BLaER1 treated with 17β-estradiol and CSF1 and Interleukin-3, amounts not matched to agents 10 nM and 100 nM (cell line): ENCODE results near the gene RAB7B.

Source experiments
- H3K27ac ChIP-seq, 11 experiments: shearing (Covaris generic); formaldehyde crosslinking; 2 replicates each; pipeline ENCODE4 v1.8.1; 2022
- H3K27me3 ChIP-seq, 11 experiments: shearing (Covaris generic); formaldehyde crosslinking; 2 replicates each; pipeline ENCODE4 v1.8.1; 2022
- H3K36me3 ChIP-seq, 11 experiments: shearing (Covaris generic); formaldehyde crosslinking; 2 replicates each; pipeline ENCODE4 v1.8.1; 2022
- H3K4me1 ChIP-seq, 10 experiments: shearing (Covaris generic); formaldehyde crosslinking; 2 replicates each; pipeline ENCODE4 v1.8.1; 2022
- H3K4me2 ChIP-seq, 11 experiments: shearing (Covaris generic); formaldehyde crosslinking; 2 replicates each; pipeline ENCODE4 v1.8.1; 2022
- H3K4me3 ChIP-seq, 10 experiments: shearing (Covaris generic); formaldehyde crosslinking; 2 replicates each; pipeline ENCODE4 v1.8.1; 2022
- H3K9ac ChIP-seq, 11 experiments: shearing (Covaris generic); formaldehyde crosslinking; 2 replicates each; pipeline ENCODE4 v1.8.1; 2022
- H3K9me3 ChIP-seq, 11 experiments: shearing (Covaris generic); formaldehyde crosslinking; replicated peaks in 1 of 11; 2 replicates each; pipeline ENCODE4 v1.8.1; 2022
- H4K20me1 ChIP-seq, 11 experiments: shearing (Covaris generic); formaldehyde crosslinking; 2 replicates each; pipeline ENCODE4 v1.8.1; 2022
- Cebpa-rat ChIP-seq, 11 experiments: shearing (Covaris generic); IDR thresholded peaks; 2 replicates each; pipeline ENCODE4 v1.8.1; 2022

RAB7B gene

DNA sequence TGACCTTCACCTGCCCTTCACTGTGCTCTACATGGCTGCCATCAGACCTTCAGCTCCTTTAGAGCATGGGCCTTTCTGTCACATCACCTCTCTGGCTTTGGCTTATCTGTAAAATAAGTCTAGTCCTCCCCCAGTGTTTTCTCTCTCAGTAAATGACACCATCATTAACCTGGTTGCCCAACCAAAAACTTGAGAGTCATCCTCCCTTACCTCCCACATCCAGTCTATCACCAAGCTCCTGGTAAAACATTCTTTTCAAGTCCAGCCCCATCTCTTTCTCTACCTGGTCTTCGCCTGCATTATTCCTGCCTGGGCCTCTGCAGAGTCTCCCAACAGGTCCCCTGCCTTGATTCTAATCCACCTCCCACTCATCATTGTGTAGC, 73.0 kb downstream of the RAB7B start:
- Histone ChIP-seq H3K27ac (peak overlapping the region in 1 of 11 experiments; percentile 19; a peak in 2 of 22 replicates), H3K9ac (no peak overlapping the region), H3K4me2 (peak overlapping the region in 5 of 11 experiments; percentile 13 to 51 (median 34); a peak in 6 of 22 replicates)

DNA sequence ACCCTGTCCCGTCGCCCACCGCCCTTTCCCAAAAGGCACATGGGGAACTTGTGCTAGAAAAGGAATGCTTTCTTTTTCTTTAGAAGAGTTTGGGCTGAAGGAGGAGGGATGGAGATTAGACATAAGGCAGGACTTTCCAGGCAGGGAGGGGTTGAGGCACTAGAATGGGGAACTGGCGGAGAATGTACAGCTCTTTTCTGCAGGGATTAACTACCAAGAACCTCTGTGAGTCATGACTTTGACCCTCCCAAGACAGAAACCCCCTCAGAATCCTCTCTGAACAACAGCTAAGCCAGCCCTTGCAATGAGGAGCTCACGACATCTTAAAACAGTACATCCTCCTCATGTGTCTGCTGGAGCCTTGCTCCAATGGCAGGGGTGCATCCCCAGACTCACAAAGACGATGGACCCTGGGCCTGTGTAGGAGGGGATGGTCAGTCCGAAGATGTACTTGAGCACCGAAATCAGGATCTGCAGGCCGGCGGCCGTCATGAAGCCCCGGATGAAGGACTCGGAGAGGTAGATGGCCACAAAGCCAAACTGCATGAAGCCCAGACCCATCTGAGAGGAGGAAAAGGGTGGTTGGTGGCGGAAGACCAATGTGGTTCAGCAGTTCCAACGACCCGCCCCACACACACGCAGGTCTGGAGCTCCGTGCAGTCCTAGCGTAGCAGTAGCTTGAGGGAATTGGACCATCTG, 73.5 kb downstream of the RAB7B start:
- no peaks in the 10 kb centered on the region for H3K9me3 ChIP-seq
- peak overlapping the region in 1 of 11 experiments; percentile 19; a peak in 1 of 22 replicates for H3K27ac ChIP-seq
- H3K27me3 ChIP-seq = no peaks in the 10 kb centered on the region
- peaks cover 7 to 68% (median 36%) of the 10 kb centered on the region in 10 experiments for H3K4me1 ChIP-seq
- H4K20me1 ChIP-seq = no peaks in the 10 kb centered on the region
- H3K36me3 ChIP-seq = no peaks in the 10 kb centered on the region
- no peak overlapping the region for H3K4me3 ChIP-seq
- H3K9ac ChIP-seq = no peak overlapping the region
- no peak for TF ChIP-seq Cebpa-rat (IDR thresholded peaks at IDR 0.05)
- peak overlapping the region in 7 of 11 experiments; percentile 13 to 61 (median 45); a peak in 5 of 22 replicates for H3K4me2 ChIP-seq

More for the DNA sequence above, 73.0 kb downstream of the RAB7B start:
- no peaks in the 10 kb centered on the region for H3K27me3 ChIP-seq
- H3K4me1 ChIP-seq = peaks cover 7 to 68% (median 37%) of the 10 kb centered on the region in 10 experiments
- H3K36me3 ChIP-seq = no peaks in the 10 kb centered on the region
- TF ChIP-seq Cebpa-rat (IDR thresholded peaks at IDR 0.05) = no peak
- H3K9me3 ChIP-seq = no peaks in the 10 kb centered on the region
- H4K20me1 ChIP-seq = no peaks in the 10 kb centered on the region
- no peak overlapping the region for H3K4me3 ChIP-seq

DNA sequence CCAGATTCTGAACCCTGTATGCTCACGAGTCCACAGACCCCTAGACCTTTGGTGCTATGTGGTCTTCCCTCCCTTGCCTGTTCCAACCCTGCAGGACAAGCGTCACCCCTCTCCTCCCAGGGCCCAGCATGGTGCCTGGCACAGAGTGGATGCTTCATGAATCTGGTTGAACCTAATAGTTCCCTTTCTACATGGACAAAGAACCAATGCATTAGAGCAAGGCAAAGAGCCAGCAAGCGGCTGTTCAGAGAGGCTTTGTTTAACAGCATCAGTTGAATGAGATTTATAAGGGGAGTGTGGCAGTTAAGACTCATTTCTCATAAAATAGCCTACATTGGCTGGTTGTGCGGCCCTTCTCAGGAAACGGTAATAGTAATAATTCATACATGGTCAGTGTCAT, 74.9 kb downstream of the RAB7B start:
- no peaks in the 10 kb centered on the region for H3K9me3 ChIP-seq
- peak overlapping the region in 9 of 11 experiments; percentile 12 to 61 (median 42); a peak in 14 of 22 replicates for H3K4me2 ChIP-seq
- no peaks in the 10 kb centered on the region for H3K36me3 ChIP-seq
- H3K9ac ChIP-seq = no peak overlapping the region
- no peak for TF ChIP-seq Cebpa-rat (IDR thresholded peaks at IDR 0.05)
- no peaks in the 10 kb centered on the region for H4K20me1 ChIP-seq
- H3K27me3 ChIP-seq = no peaks in the 10 kb centered on the region
- H3K4me3 ChIP-seq = no peak overlapping the region
- peaks cover 7 to 68% (median 36%) of the 10 kb centered on the region in 10 experiments for H3K4me1 ChIP-seq
- H3K27ac ChIP-seq = 0 out of 22 replicates have a peak overlapping the region, but pooled peaks of 1 of the 11 experiments have one; percentile 29

DNA sequence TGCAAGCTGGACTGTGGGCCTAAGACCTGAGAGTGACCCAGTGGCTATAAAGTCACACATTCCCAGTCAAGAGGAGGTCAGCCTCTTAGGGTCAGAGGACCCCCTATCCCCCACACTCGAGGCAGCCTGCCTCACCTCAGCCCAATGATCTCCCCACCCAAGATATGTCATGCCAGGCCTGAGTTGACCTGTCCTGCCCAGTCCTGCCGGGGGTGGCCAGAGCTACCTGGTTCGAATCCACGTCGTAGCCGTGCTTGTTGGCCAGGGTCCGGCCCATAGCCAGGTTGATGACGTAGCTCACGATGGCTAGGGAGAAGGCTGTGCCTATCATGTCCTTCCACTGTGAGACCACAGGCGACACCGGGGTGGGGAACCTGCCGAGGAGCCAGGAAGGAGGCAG, 75.5 kb downstream of the RAB7B start:
- Histone ChIP-seq H3K27ac (no peak overlapping the region), H3K9ac (no peak overlapping the region), H3K4me2 (no peak overlapping the region), H3K4me3 (no peak overlapping the region), H3K36me3 (no peaks in the 10 kb centered on the region), H3K9me3 (no peaks in the 10 kb centered on the region), H3K4me1 (peaks cover 7 to 64% (median 33%) of the 10 kb centered on the region in 10 experiments), H4K20me1 (no peaks in the 10 kb centered on the region), H3K27me3 (no peaks in the 10 kb centered on the region)
- TF ChIP-seq Cebpa-rat (IDR thresholded peaks at IDR 0.05) = no peak

DNA sequence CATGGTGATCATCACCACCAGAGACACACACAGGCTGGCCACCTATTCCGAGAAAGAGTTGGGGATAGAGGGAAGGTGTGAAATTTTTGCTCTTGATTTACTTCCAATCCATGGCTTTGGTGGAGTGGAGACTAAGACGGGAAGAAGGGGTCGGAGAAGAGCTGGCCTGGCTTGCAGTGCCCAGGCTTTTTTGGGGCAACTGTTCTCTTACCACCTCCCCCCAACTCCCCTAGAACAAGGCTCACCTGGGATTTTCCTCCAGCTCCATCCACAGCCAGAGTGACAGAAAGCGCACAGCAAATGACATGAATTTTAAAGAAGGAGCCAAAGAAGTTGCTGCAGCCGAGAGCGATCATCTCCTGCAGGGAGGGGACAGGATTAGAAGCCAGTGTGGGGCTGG, 75.9 kb downstream of the RAB7B start:
- no peak for TF ChIP-seq Cebpa-rat (IDR thresholded peaks at IDR 0.05)
- no peaks in the 10 kb centered on the region for H3K36me3 ChIP-seq
- H3K27ac ChIP-seq = no peak overlapping the region

More for the DNA sequence above, 75.9 kb downstream of the RAB7B start:
- Histone ChIP-seq H3K27me3 (no peaks in the 10 kb centered on the region), H3K9ac (no peak overlapping the region), H3K4me2 (no peak overlapping the region), H3K4me1 (peaks cover 7 to 60% (median 32%) of the 10 kb centered on the region in 10 experiments), H4K20me1 (no peaks in the 10 kb centered on the region), H3K4me3 (no peak overlapping the region), H3K9me3 (no peaks in the 10 kb centered on the region)
